IMR-90 (cell line): ENCODE data around the gene COA1. TPM values are rescaled to one million over a fixed set of nuclear protein-coding genes. Genes with fewer than 3 reads are reported as not detected.

Experiments used
- ATAC-seq: fragments of 200-7000 bp; cut with Tn5 transposase; 2 replicates; pipeline ENCODE4 v1.9.1; 2020; ENCODE audit warnings: low read depth, mild to moderate bottlenecking, moderate library complexity
- BruUV-seq: library from RNA; stranded (reverse); fragments of 400-500 nt; replicated peaks from 2 replicates; lab custom pipeline; 2021; lab: Mats Ljungman, UMichigan
- CTCF ChIA-PET: fragments of 300-600 bp; formaldehyde crosslinking; extraction: SDS; loops from one replicate; lab custom pipeline; 2021; ENCODE audit warnings: antibody characterized with exemption; lab: Yijun Ruan, JAX
- POLR2A ChIA-PET: fragments of 300-600 bp; sonication (Branson Sonifier 250); formaldehyde crosslinking; loops from one replicate; lab custom pipeline; 2022; ENCODE audit warnings: antibody characterized with exemption; ENCODE audit not compliant: unreplicated experiment; lab: Charles Lee
- DNase-seq: peaks from one replicate; pipeline ENCODE4 v3.0.0; 2013
- H2AFZ ChIP-seq: replicated peaks from 2 replicates; pipeline ENCODE3; 2013; ENCODE audit warnings: low read length, mild to moderate bottlenecking; ENCODE audit not compliant: poor library complexity
- H2AK5ac ChIP-seq: 2 replicates; pipeline ENCODE4 v1.6.1; 2013; ENCODE audit warnings: low read depth, low read length, inconsistent platforms
- H2AK9ac ChIP-seq: replicated peaks from 2 replicates; pipeline ENCODE3; 2013; ENCODE audit warnings: mild to moderate bottlenecking, low read depth, low read length, moderate library complexity; ENCODE audit not compliant: poor library complexity
- H2BK120ac ChIP-seq: 2 replicates; pipeline ENCODE4 v1.6.1; 2013; ENCODE audit warnings: low read depth, low read length, inconsistent platforms
- H2BK15ac ChIP-seq: 3 replicates; pipeline ENCODE4 v1.6.1; 2013; ENCODE audit warnings: low read depth, low read length, inconsistent platforms
- H2BK20ac ChIP-seq: 2 replicates; pipeline ENCODE4 v1.6.1; 2013; ENCODE audit warnings: low read depth, mild to moderate bottlenecking, inconsistent platforms, low read length, moderate library complexity
- H2BK5ac ChIP-seq: 2 replicates; pipeline ENCODE4 v1.6.1; 2013; ENCODE audit warnings: mild to moderate bottlenecking, low read depth, low read length, inconsistent platforms; ENCODE audit not compliant: poor library complexity, severe bottlenecking
- H3K14ac ChIP-seq: replicated peaks from 2 replicates; pipeline ENCODE4 v1.6.1; 2013; ENCODE audit warnings: low read depth, low read length, inconsistent platforms
- H3K18ac ChIP-seq: 2 replicates; pipeline ENCODE4 v1.6.1; 2013; ENCODE audit warnings: low read depth, low read length, control low read depth
- H3K23ac ChIP-seq: 2 replicates; pipeline ENCODE4 v1.6.1; 2013; ENCODE audit warnings: low read depth, low read length, inconsistent platforms
- H3K27ac ChIP-seq: 2 replicates; pipeline ENCODE4 v1.5.1; 2013; ENCODE audit warnings: mild to moderate bottlenecking, control low read depth, low read length; ENCODE audit not compliant: insufficient read depth
- H3K27me3 ChIP-seq: 2 replicates; pipeline ENCODE4 v1.6.1; 2013; ENCODE audit warnings: low read length; ENCODE audit not compliant: control insufficient read depth, insufficient read depth
- H3K36me3 ChIP-seq: 2 replicates; pipeline ENCODE4 v1.6.1; 2013; ENCODE audit warnings: low read length, mixed read lengths; ENCODE audit not compliant: control insufficient read depth, insufficient read depth
- H3K4ac ChIP-seq: 2 replicates; pipeline ENCODE4 v1.6.1; 2013; ENCODE audit warnings: low read depth, low read length, inconsistent platforms
- H3K4me1 ChIP-seq: 2 replicates; pipeline ENCODE4 v1.6.1; 2013; ENCODE audit warnings: low read length, mixed read lengths; ENCODE audit not compliant: control insufficient read depth, insufficient read depth
- H3K4me2 ChIP-seq: 2 replicates; pipeline ENCODE4 v1.6.1; 2013; ENCODE audit warnings: low read depth, mild to moderate bottlenecking, control low read depth, low read length, moderate library complexity
- H3K4me3 ChIP-seq: 2 replicates; pipeline ENCODE4 v1.5.1; 2013; ENCODE audit warnings: low read depth, mild to moderate bottlenecking, control low read depth, low read length, moderate library complexity; ENCODE audit not compliant: insufficient read depth
- H3K56ac ChIP-seq: 2 replicates; pipeline ENCODE4 v1.6.1; 2013; ENCODE audit warnings: low read length, inconsistent platforms; ENCODE audit not compliant: insufficient read depth; ENCODE audit errors: extremely low read depth
- H3K79me1 ChIP-seq, 2 experiments: 2 replicates each; pipeline ENCODE4 v1.6.1; 2013; ENCODE audit warnings: low read length in 2 of 2, inconsistent platforms in 1 of 2, low read depth in 1 of 2
- H3K9ac ChIP-seq: 2 replicates; pipeline ENCODE4 v1.6.1; 2013; ENCODE audit warnings: low read depth, low read length, control low read depth
- H3K9me1 ChIP-seq: 2 replicates; pipeline ENCODE4 v1.6.1; 2013; ENCODE audit warnings: low read length, inconsistent platforms; ENCODE audit not compliant: insufficient read depth
- H3K9me3 ChIP-seq: 2 replicates; pipeline ENCODE4 v1.6.1; 2013; ENCODE audit warnings: low read length; ENCODE audit not compliant: control insufficient read depth, insufficient read depth
- H4K20me1 ChIP-seq: 2 replicates; pipeline ENCODE4 v1.6.1; 2013; ENCODE audit warnings: low read length, inconsistent platforms; ENCODE audit not compliant: insufficient read depth
- H4K5ac ChIP-seq: 2 replicates; pipeline ENCODE4 v1.6.1; 2013; ENCODE audit warnings: mild to moderate bottlenecking, low read depth, low read length, control low read depth
- H4K8ac ChIP-seq, 2 experiments: 2 replicates each; pipeline ENCODE4 v1.6.1; 2013; ENCODE audit warnings: low read depth in 2 of 2, low read length in 2 of 2, control low read depth in 1 of 2, inconsistent platforms in 1 of 2
- H4K91ac ChIP-seq: 2 replicates; pipeline ENCODE4 v1.6.1; 2013; ENCODE audit warnings: low read depth, low read length, inconsistent platforms; ENCODE audit not compliant: insufficient read depth
- BHLHE40 ChIP-seq: fragments of 150-350 bp; IDR thresholded peaks from 2 replicates; pipeline ENCODE4 v1.6.1; 2016; ENCODE audit warnings: mild to moderate bottlenecking, low read depth, low read length
- CEBPB ChIP-seq: IDR thresholded peaks from 2 replicates; pipeline ENCODE4 v1.6.1; 2012; ENCODE audit warnings: low read depth, low read length, improper control_type of control experiment
- CHD1 ChIP-seq: IDR thresholded peaks from 2 replicates; pipeline ENCODE4 v1.6.1; 2012; ENCODE audit warnings: low read depth, low read length, improper control_type of control experiment
- FOS ChIP-seq: fragments of 150-350 bp; IDR thresholded peaks from 2 replicates; pipeline ENCODE4 v1.6.1; 2016; ENCODE audit warnings: low read depth, low read length
- MXI1 ChIP-seq: IDR thresholded peaks from 2 replicates; pipeline ENCODE4 v1.6.1; 2012; ENCODE audit warnings: low read depth, mild to moderate bottlenecking, low read length, moderate library complexity, borderline replicate concordance
- NFE2L2 ChIP-seq: fragments of 150-350 bp; IDR thresholded peaks from 2 replicates; pipeline ENCODE4 v1.6.1; 2016; ENCODE audit warnings: low read depth, mild to moderate bottlenecking, low read length
- RCOR1 ChIP-seq: IDR thresholded peaks from 2 replicates; pipeline ENCODE4 v1.6.1; 2012; ENCODE audit warnings: mild to moderate bottlenecking, low read length, improper control_type of control experiment; ENCODE audit not compliant: insufficient replicate concordance
- WGBS, 2 experiments: methylation state at CpG; one replicate each; pipeline versions ENCODE4 v1.1.5 to v1.1.7; 2013; ENCODE audit warnings: missing lambda C conversion rate in 2 of 2; ENCODE audit not compliant: insufficient read length in 1 of 2; ENCODE audit errors: extremely low coverage in 2 of 2; 5-methylcytosine and 5-hydroxymethylcytosine counted together
- dilution Hi-C: fragments of 300-500 bp; cut with HindIII; formaldehyde crosslinking; loops from one replicate; pipeline ENCODE4 v1.14.3; 2018; ENCODE audit warnings: low sequenced_read_pairs; ENCODE audit not compliant: unreplicated experiment
- in situ Hi-C: fragments of 300-500 bp; cut with MboI; formaldehyde crosslinking; loops from 3 replicates; pipeline ENCODE4 v1.14.3; 2019; ENCODE audit warnings: low sequenced_read_pairs, inconsistent platforms, mixed read lengths
- intact Hi-C: fragments of 100-400 bp; cut with micrococcal nuclease; formaldehyde crosslinking; loops from 2 replicates; pipeline ENCODE4 v1.10.0; 2022
- polyA plus RNA-seq, 3 experiments: library from polyadenylated mRNA; depleted of rRNA; stranded (reverse); fragments of >200 nt; gene quantifications; 2 replicates each; pipeline ENCODE4 v1.2.3, GENCODE V29; 2012; ENCODE audit warnings: low replicate concordance in 1 of 3
- total RNA-seq: library from RNA; depleted of rRNA; stranded (reverse); fragments of >200 nt; gene quantifications from 2 replicates; pipeline ENCODE4 v1.2.3, GENCODE V29; 2012

COA1 gene
- total and polyA plus RNA-seq, 2 of the 4 experiments (the other 2 are of a cell fraction): 34.2 to 59.5 TPM

DNA sequence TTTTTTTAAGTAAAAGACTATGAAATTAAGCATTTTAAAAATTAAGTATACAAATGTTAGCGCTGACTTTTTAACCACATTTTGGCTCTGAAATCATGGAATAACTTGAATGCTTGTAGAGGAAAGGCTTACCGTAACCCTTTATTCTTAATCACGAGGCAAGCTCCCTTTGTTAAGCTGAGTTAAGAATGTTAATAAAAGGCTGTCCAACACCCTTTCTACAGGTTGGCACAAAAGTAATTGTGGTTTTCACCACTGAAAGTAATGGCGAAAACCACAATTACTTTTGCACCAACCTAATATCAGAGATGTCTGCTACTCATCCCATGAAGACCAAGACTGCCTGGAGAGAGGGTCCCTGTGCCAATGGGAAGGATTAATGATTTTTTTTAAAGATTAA is 75.9 kb downstream of the COA1 start:
- no CpG with 5 or more reads among the region's 4 CpGs for WGBS, 2 experiments
- in situ Hi-C loops: no loop called here
- Histone ChIP-seq H3K79me1 (peaks cover 35 to 65% of the 10 kb centered on the region in 2 experiments), H4K5ac (peak overlapping the region; percentile 46; the same call in 1 of the 2 replicates), H3K4me3 (no peak overlapping the region), H2AK5ac (no peak overlapping the region), H3K23ac (no peak overlapping the region), H3K56ac (no peak overlapping the region), H2BK5ac (peak overlapping the region; percentile 10), H2BK120ac (peak overlapping the region; percentile 44; the same call in 1 of the 2 replicates), H4K8ac (peak overlapping the region; percentile 26 to 46; a peak in 3 of 4 replicates), H2BK15ac (peak overlapping the region; percentile 67; the same call in 2 of the 3 replicates), H2AFZ (no peak overlapping the region), H2BK20ac (0 out of 2 replicates have a peak overlapping the region, but pooled peaks have one; percentile 17), H4K20me1 (no peaks in the 10 kb centered on the region), H2AK9ac (no peak overlapping the region), H3K9me3 (no peaks in the 10 kb centered on the region), H3K4me1 (peaks cover 24% of the 10 kb centered on the region), H3K4me2 (no peak overlapping the region), H3K14ac (0 out of 2 replicates have a peak overlapping the region, but pooled peaks have one; percentile 5), H3K27me3 (no peaks in the 10 kb centered on the region), H3K18ac (peak overlapping the region; percentile 62; the same call in 1 of the 2 replicates), H3K27ac (no peak overlapping the region), H3K9ac (no peak overlapping the region), H4K91ac (no peak overlapping the region), H3K36me3 (peaks cover 2% of the 10 kb centered on the region; the same call in 1 of the 2 replicates), H3K9me1 (peaks cover 22% of the 10 kb centered on the region), H3K4ac (peak overlapping the region; percentile 48; the same call in 1 of the 2 replicates)
- ChIA-PET POLR2A (interaction anchor here (0.7 kb wide), 1 partner anchor 16 kb away, joined by 6 read pairs; no protein-coding TSS in a partner anchor), CTCF (interaction anchor here (0.6 kb wide), 1 partner anchor 17 kb away, joined by 4 read pairs; no protein-coding TSS in a partner anchor)
- intact Hi-C loops: no loop called here
- ATAC-seq: no peak
- TF ChIP-seq BHLHE40 (no peak), NFE2L2 (no peak), MXI1 (no peak), RCOR1 (no peak), CHD1 (no peak), CEBPB (no peak), FOS (no peak)
- no TSS peak for BruUV-seq
- no peak for DNase-seq
- dilution Hi-C loops: no loop called here
